Endodermal cell (in vitro differentiated cells): ENCODE data around the gene LARP6. TPM values are rescaled to one million over a fixed set of nuclear protein-coding genes. Genes with fewer than 3 reads are reported as not detected.

Experiments
- DNase-seq: peaks from one replicate; pipeline ENCODE4 v3.0.0-alpha.2; 2017
- H3K27ac ChIP-seq: 2 replicates; pipeline ENCODE4 v1.5.1; 2013; ENCODE audit warnings: mild to moderate bottlenecking, low read depth, low read length, moderate library complexity
- H3K27me3 ChIP-seq: 2 replicates; pipeline ENCODE4 v1.6.1; 2013; ENCODE audit warnings: mild to moderate bottlenecking, low read length, moderate library complexity; ENCODE audit not compliant: insufficient read depth, control insufficient read depth, poor library complexity, severe bottlenecking
- H3K36me3 ChIP-seq: 2 replicates; pipeline ENCODE4 v1.7.0; 2013; ENCODE audit warnings: mild to moderate bottlenecking, low read length, moderate library complexity; ENCODE audit not compliant: control insufficient read depth, insufficient read depth
- H3K4me1 ChIP-seq: one replicate; pipeline ENCODE4 v1.7.0; 2013; ENCODE audit warnings: low read length; ENCODE audit not compliant: control insufficient read depth, insufficient read depth
- H3K4me3 ChIP-seq: 2 replicates; pipeline ENCODE4 v1.5.1; 2013; ENCODE audit warnings: mild to moderate bottlenecking, low read length, moderate library complexity
- H3K9ac ChIP-seq: 2 replicates; pipeline ENCODE4 v1.6.1; 2013; ENCODE audit warnings: mild to moderate bottlenecking, low read length, moderate library complexity; ENCODE audit not compliant: poor library complexity, severe bottlenecking; ENCODE audit errors: extremely low read depth
- H3K9me3 ChIP-seq: 2 replicates; pipeline ENCODE4 v1.6.1; 2013; ENCODE audit warnings: mild to moderate bottlenecking, low read length, moderate library complexity; ENCODE audit not compliant: control insufficient read depth
- H3K27ac Mint-ChIP-seq: 2 replicates; pipeline ENCODE4 v1.8.0; 2020; ENCODE audit warnings: mixed read lengths
- H3K27me3 Mint-ChIP-seq: 2 replicates; pipeline ENCODE4 v1.8.0; 2021; ENCODE audit warnings: mild to moderate bottlenecking, mixed read lengths; ENCODE audit not compliant: insufficient read depth
- H3K36me3 Mint-ChIP-seq: 2 replicates; pipeline ENCODE4 v1.8.0; 2020; ENCODE audit warnings: low read depth, mixed read lengths
- H3K4me1 Mint-ChIP-seq: 2 replicates; pipeline ENCODE4 v1.8.0; 2020; ENCODE audit warnings: mixed read lengths
- H3K4me3 Mint-ChIP-seq: 2 replicates; pipeline ENCODE4 v1.8.0; 2020; ENCODE audit warnings: mild to moderate bottlenecking, moderate library complexity, mixed read lengths
- H3K9me3 Mint-ChIP-seq: 2 replicates; pipeline ENCODE4 v1.8.0; 2020; ENCODE audit warnings: mild to moderate bottlenecking, mixed read lengths
- WGBS, 2 experiments: methylation state at CpG; one replicate each; pipeline versions ENCODE4 v1.1.5 to v1.1.7; 2013; ENCODE audit warnings: missing lambda C conversion rate in 2 of 2, mixed read lengths in 1 of 2; ENCODE audit not compliant: insufficient coverage in 1 of 2, insufficient read length in 1 of 2; 5-methylcytosine and 5-hydroxymethylcytosine counted together
- total RNA-seq, 2 donors: library from RNA; stranded (reverse); fragmentation: NEBNext Ultra II Directional in 1 of 2; extraction: Animal tissue kit (Norgen Biotek cat#: 25700) in 1 of 2; gene quantifications; 2 replicates in 1 of 2; 3 replicates in 1 of 2; pipeline ENCODE4 v1.2.1, GENCODE V29; 2021
- TF ChIP-seq, protein P1 (sequence below): fragments of 200-600 bp; sonication (generic); conservative IDR thresholded peaks from 2 replicates; pipeline ENCODE4 v1.5.0; 2021; ENCODE audit warnings: antibody characterized with exemption, mild to moderate bottlenecking

LARP6 gene
- total RNA-seq, 2 donors from 2014 or later: 24.0 to 24.9 TPM

DNA sequence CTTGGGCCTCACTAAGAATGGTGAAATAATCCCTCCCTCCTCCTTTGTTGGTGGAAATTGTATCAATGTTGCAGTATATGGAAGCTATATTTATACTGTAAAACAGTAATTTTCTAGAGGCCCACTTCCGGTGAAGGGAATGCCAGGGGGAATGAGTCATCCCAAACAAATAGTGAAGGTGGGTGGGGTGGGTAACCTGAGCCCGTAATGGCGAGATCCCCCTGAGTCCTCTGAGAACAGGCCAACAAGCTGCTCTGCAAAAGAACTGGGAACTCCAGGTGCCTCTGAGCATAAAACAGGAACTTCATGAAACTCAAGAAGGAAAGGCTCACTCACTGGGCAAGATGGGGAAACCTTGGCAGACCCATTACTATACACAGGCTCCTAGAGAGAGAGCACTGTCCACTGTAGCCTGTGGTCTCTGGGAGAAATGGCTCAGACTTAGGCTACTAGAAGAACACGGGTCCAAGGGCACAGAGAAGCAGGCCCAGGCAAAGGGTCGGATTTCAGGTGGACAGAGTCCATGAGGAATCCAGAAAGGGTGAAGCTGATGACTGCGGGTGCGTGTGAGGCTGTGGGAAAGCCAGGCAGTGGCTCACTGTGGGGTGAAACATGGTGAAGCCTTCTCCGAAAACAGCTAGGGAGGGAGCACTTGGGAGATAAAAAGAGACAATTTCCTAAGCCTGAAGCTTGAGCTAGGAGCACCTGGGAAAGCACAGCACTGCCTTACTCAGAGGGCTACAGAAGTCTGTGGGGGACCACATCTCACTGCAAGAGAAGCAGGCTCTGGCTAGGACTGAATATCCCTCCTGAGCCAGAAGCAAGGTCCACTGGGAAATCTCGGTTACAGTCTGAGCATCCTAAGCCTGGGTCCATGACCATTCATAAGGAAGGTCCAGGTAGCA lies 19.8 kb downstream of the LARP6 start:
- H3K27ac ChIP-seq: no peak overlapping the region

DNA sequence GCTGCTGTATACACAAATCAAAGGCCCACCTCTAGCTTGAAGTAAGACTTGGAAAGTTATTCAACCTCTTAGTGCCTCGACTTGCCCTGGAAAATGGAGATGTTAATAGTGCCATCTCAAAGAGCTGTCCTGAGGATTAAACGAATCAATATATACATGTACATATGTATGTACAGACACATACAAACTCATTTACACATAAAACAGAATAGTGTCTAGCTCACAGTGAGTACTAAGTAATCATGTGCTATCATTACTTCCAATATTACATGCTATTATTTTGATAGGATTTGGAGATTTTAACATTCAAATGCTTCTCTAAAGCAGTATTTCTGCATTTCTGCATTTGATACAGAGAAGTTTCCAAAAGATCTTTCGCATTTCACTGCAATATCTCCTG lies 20.5 kb downstream of the LARP6 start:
- peaks cover 52% of the 10 kb centered on the region for H3K36me3 Mint-ChIP-seq
- no peak overlapping the region for H3K4me3 ChIP-seq
- TF ChIP-seq, protein P1, sequence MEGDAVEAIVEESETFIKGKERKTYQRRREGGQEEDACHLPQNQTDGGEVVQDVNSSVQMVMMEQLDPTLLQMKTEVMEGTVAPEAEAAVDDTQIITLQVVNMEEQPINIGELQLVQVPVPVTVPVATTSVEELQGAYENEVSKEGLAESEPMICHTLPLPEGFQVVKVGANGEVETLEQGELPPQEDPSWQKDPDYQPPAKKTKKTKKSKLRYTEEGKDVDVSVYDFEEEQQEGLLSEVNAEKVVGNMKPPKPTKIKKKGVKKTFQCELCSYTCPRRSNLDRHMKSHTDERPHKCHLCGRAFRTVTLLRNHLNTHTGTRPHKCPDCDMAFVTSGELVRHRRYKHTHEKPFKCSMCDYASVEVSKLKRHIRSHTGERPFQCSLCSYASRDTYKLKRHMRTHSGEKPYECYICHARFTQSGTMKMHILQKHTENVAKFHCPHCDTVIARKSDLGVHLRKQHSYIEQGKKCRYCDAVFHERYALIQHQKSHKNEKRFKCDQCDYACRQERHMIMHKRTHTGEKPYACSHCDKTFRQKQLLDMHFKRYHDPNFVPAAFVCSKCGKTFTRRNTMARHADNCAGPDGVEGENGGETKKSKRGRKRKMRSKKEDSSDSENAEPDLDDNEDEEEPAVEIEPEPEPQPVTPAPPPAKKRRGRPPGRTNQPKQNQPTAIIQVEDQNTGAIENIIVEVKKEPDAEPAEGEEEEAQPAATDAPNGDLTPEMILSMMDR: no peak
- no peak overlapping the region for H3K9ac ChIP-seq
- H3K27ac Mint-ChIP-seq: no peak overlapping the region
- peaks cover 33% of the 10 kb centered on the region for H3K36me3 ChIP-seq
- peaks cover 6% of the 10 kb centered on the region for H3K9me3 ChIP-seq
- DNase-seq: no peak
- H3K27me3 Mint-ChIP-seq: no peaks in the 10 kb centered on the region
- no peaks in the 10 kb centered on the region for H3K9me3 Mint-ChIP-seq
- 98% methylated on average over 2 of the region's 3 CpGs; no CpG with 5 or more reads in 1 of the 2 experiments for WGBS, 2 experiments
- peaks cover 5% of the 10 kb centered on the region for H3K4me1 ChIP-seq
- H3K27ac ChIP-seq: no peak overlapping the region
- no peak overlapping the region for H3K4me3 Mint-ChIP-seq
- H3K4me1 Mint-ChIP-seq: peaks cover 9% of the 10 kb centered on the region
- no peaks in the 10 kb centered on the region for H3K27me3 ChIP-seq

More for the DNA sequence above, 19.8 kb downstream of the LARP6 start:
- peaks cover 9% of the 10 kb centered on the region for H3K4me1 Mint-ChIP-seq
- peak; percentile 70 for DNase-seq
- no peaks in the 10 kb centered on the region for H3K27me3 Mint-ChIP-seq
- no peak overlapping the region for H3K4me3 Mint-ChIP-seq
- no peak overlapping the region for H3K9ac ChIP-seq
- peaks cover 6% of the 10 kb centered on the region for H3K9me3 ChIP-seq
- TF ChIP-seq, protein P1: no peak
- no peaks in the 10 kb centered on the region for H3K27me3 ChIP-seq
- H3K36me3 Mint-ChIP-seq: peaks cover 52% of the 10 kb centered on the region
- H3K9me3 Mint-ChIP-seq: no peaks in the 10 kb centered on the region
- peak overlapping the region; percentile 60 for H3K27ac Mint-ChIP-seq
- H3K36me3 ChIP-seq: peaks cover 33% of the 10 kb centered on the region
- 77 to 81% methylated on average over 8 to 9 of the region's 9 CpGs for WGBS, 2 experiments
- H3K4me3 ChIP-seq: no peak overlapping the region
- H3K4me1 ChIP-seq: peaks cover 5% of the 10 kb centered on the region

DNA sequence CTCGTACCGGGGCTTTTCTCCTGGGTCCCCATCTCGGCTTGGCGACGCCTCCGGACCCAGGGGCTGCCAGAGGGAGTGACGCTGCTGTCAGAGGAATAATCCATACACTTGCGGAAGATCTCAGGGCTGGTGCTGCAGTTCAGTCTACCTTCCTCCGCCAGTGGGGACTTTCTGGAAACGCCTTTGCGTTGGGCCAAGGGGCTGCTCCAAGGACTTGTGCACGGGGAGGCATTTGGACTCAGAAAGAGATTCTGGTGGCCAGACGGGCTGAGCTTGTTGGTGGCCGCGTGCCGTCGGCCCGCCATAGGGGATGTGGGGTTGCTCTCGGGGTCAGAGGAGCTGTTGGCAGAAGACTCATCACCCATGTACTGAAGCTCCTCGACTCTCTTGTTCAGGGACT lies 21.8 kb downstream of the LARP6 start:
- no peak for DNase-seq
- H3K4me3 ChIP-seq: no peak overlapping the region
- H3K9ac ChIP-seq: no peak overlapping the region
- Mint-ChIP-seq H3K9me3 (no peaks in the 10 kb centered on the region), H3K4me3 (no peak overlapping the region), H3K27ac (no peak overlapping the region), H3K36me3 (peaks cover 52% of the 10 kb centered on the region), H3K27me3 (no peaks in the 10 kb centered on the region), H3K4me1 (peaks cover 9% of the 10 kb centered on the region)
- no peak overlapping the region for H3K27ac ChIP-seq
- no peaks in the 10 kb centered on the region for H3K27me3 ChIP-seq
- WGBS, 2 experiments: 94 to 95% methylated on average over 17 to 20 of the region's 20 CpGs
- peaks cover 33% of the 10 kb centered on the region for H3K36me3 ChIP-seq
- peaks cover 6% of the 10 kb centered on the region for H3K9me3 ChIP-seq
- peaks cover 5% of the 10 kb centered on the region for H3K4me1 ChIP-seq
- TF ChIP-seq, protein P1: no peak
